Activated CD8-positive, alpha-beta memory T cell treated with anti-CD3 and anti-CD28 coated beads, Interleukin-2, amount 50 U/mL, for 4 hours (primary cell): ENCODE results near the gene LMTK2.

Experiments used
- DNase-seq: peaks from one replicate; pipeline ENCODE4 v3.0.0-alpha.2; 2020

Gene LMTK2

DNA sequence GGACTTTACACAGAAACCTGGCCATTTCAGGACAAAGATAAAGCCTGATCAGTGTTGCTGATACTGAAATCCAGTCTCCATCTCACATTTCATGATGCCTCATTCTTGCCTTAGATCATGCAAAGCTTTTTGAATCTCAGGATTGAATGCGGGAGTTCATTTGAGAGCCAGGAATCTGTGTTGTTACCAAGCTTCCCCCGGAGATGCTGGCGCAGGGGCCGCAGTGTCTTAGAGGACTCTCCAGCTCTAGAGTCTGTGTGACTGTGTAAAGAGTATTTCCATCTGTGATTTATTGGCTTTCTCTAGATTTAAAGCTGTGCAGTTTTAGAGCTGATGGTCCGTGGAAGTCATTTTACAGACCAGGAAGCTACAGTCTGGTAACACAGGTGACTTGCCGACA, 32.0 kb downstream of the LMTK2 start:
- no peak for DNase-seq

DNA sequence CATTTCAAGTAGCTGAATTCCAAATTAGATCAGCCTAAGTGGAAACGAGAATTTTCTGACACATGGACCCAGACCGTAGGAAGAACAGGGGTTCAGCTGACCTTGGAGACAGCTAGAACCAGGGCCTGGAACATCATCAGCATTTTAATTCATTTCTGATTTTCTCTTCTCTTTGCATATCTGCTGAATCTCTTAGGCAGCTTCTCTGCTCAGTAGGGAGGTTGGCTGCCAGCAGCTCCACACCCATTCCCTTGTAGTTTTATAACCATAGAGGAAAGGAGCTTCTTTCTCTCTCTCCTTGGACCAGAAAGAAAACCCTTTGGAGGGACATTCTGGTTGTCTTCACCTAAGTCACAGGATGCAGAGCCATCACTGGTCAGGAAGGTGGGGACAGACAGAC, 36.0 kb downstream of the LMTK2 start:
- DNase-seq = no peak

DNA sequence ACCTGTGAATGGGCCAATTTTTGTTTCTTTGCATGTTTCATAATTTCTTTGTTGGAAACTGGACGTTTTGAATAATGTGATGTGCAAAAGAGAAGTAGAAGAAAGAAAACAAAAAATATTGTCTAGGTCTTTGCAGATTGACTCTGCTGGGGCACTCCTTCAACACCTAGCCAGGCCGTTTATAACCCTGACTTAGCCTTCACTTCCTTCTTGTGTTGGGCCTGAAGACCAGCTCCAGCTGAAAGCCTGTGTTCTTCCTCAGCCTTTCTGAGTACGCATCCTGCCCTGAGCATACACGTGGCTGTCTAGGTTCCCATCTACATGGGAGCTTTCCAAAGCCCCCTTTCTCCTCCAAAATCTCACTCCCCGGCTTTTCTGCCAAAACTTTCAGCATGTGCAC, 41.9 kb downstream of the LMTK2 start:
- DNase-seq = no peak

DNA sequence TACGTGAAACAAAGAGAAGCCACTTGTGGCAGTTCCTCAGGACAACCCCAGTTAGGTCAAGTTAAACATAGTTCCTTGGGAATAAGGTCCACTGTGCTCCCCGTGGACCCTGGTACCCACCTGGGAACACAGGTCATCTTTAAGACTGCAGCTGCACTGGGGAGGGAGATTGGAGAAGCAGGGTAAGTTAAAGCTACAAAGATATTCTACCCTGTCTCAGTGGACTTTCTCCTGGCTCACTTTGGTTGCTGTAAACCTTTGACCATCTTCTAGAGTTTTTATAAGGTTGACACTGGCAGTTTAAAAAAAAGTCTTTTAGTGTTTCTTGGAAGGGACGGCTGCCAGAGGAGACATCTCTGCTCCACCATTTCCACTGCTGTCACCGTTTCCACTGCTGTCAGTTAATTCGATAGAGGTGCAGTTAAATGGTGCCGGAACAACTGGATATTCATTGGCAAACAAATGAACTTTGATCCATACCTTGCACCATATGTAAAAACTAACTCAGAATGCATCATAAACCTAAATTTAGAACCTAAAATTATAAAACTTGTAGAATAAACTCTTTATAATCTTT, 42.5 kb downstream of the LMTK2 start:
- DNase-seq = no peak

DNA sequence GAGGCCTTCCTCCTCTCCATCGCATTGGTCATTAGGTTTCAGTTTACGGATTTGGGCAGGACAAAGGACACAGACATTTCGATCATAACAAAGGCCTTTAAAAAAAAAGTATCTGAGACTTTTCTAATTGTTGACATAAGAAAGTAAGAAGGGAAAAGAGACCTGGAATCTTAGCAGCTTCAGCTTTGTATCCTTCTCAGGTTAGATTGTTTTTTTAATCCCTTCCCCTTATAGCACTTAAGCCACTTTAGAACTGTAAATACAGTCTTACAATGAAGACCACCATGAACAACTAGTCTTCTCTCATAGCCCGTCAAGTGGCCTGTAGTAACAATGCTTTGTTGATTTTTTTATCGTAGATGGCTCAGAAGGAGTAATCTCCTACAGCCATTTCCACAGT, 45.2 kb downstream of the LMTK2 start:
- no peak for DNase-seq

GRCh38 chr7:98156700-98157099, 50.0 kb downstream of the LMTK2 start:
- DNase-seq = no peak

DNA sequence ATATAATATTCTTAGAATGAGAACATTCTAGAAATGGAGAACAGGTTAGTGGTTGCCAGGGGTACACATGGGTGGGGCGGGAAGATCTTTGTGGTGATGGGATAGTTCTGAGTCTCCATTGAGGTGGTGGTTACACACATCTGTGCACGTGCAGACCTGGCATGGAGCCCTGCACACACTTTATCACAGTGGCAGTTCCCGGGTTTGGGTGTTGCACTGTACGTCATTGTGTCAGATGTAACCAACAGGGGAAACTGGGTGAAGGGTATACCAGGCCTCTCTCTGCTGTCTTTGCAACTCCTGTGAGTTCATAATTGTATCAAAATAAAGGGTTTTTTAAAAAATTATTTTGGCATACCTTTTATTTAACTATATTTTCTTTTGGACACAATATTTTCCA, 51.1 kb downstream of the LMTK2 start:
- DNase-seq = no peak

- DNase-seq = no peak
Measured at GRCh38 chr7:98162758-98163157, 56.1 kb downstream of the LMTK2 start.

DNA sequence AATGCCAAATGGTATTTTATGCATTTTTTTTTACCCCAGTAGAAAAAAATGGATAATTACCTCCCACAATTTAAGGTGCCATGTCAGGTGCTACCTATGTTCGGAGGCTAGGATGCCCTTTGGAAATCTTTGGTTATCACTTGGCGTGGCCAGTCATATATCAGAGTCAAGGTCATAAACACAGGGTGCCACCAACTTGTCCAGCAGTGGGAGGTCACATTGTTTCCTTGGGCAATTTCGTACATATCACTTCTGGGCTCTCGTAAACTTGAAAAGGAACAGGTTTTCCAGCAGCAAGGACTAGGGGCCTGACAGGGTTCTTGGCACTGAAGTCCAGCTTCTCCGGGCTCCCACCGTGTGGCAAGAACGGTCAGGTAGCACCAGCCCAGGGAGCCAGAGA, 56.6 kb downstream of the LMTK2 start:
- no peak for DNase-seq

DNA sequence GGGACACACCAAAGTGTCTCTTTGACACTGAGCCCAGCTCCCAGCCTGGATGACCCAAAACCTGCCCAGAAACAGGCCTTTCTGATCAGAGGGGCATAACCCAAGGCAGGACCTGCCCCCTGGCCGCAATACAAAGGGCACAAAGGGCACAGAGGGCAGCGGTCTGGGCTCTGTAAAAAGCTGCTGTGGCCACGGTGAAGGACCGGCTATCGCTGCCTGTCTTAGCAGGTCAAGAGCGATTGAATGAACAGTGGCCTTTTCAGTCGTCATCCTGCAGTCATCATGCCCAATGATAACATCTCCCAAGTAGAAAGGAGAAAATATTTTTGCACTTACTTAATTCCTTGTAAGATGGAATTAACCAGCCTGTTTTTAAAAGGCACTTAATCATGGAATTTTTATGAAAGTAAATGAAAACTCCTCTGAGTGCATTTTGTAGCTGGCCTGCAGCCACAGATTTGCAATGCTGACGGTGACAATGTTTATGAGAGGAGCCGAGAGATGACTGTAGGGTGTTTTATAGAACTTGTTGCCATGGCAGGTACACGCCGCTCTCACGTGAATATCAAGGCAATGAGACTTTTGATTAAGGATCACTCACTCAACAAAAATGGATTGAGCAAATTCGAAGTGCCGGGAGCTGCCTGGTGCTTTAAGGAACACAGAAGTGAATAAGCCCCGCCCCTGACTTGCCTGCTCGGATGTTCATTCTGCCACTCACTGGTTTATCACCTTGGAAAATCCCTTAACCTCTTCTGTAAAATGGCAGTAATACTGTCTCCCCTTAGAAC, 57.2 kb downstream of the LMTK2 start:
- no peak for DNase-seq

DNA sequence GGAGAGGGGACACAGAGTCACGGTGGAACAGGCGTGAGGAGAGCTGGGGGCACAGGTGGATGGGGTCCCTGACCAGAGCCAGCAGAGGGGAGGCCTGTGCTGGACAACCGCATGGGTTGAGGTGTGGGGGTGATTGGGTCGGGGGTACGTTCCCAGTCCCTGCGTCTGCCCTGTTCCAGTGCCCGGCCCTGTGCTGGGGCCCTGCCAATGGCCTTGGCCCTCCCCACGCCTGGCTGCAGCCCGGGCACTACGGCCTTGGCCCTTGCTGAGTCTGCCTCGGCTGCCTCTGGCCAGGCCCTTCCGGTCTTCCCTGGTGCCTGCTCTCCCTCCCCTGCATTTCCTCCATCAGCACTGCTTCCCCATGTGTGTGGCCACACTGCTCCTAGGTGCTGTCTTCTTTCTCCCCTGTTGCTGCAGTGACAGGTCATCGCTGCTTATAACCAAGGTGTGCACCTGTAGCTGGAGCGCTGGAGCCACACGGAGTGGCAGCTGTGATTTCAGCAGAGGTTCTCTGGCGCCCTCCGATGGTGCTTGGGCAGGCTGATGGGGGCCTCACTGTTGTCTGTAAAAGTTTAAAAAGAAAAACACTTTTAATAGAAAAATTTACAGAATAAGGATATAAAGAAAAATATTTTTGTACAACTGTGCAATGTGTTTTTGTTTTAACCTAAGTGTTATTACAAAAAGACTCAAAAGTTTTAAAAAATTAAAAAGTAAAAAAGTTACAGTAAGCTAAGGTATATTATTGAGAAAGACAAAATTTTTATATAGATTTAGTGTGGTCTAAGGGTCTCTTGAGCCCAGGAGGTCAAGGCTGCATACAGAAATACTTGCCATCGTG, 59.4 kb downstream of the LMTK2 start:
- peak; percentile 64 for DNase-seq

- DNase-seq = no peak
Measured at GRCh38 chr7:98166668-98166970, 60.0 kb downstream of the LMTK2 start.

GRCh38 chr7:98167653-98168052, 61.0 kb downstream of the LMTK2 start:
- DNase-seq = no peak

GRCh38 chr7:98168181-98168903, 61.7 kb downstream of the LMTK2 start:
- peak; percentile 58 for DNase-seq

GRCh38 chr7:98168904-98169621, 62.4 kb downstream of the LMTK2 start:
- DNase-seq = no peak

DNA sequence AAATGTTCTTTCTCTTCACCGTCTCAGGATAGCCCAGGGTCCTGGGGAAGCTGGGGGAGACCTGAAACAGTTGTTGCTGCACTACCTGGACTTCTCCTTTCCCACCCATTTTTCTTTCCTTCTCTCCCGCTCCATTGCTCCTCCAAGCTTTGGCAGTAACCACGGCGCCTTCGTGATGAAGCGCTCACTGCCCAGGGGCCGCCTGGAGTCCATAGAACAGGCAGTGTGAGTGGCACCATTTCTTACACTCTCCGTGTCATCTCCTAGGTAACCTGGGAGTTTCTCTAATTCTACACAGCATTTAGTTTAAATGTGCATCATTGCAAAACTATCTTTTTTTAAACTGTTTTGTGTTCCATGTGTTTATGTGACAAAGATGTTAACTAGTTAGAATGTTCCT, 64.3 kb downstream of the LMTK2 start:
- DNase-seq = no peak

GRCh38 chr7:98171449-98171848, 64.8 kb downstream of the LMTK2 start:
- DNase-seq = no peak

DNA sequence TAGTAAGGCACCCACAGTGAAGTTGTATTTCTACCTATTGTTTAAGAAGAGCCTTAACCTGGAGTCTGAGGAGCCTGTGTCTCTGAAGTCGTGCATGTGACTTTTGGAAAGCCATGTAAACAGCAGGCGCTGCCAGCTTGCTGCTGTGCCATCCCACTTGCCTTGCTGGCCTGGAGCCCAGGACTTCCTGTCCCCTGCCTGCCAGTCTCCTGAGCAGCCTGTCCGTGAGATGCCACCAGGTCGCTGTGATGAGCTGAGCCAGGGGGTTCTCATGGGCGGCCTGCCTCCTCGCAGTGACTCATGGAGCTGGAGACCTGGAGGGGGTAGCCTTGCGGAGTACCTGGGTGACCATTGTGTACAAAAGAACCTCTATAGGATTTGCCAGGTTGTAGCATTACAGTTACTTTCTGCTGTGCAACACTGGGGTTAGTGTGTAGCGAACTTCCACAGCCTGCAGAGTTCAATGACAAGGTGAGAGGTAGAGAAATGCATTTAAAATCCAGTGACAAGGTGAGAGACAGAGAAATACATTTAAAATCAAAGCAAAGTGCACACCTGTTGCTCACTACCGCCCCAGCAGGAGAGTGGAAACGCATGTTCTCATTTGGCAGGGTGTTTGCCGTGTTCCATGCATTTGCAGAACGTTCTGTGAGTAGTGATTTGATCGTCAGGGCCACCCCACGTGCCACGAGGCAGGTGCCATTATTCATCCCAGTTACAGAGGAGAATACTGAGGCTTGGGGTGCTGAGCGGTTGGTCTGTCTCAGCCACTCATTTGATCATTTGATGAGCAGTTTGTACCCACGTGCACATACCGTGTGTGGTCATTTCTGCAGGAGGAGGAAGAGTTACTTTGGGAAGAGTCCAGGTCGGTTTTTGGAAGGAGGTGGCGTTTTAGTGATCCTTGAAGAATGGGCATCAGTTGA, 67.9 kb downstream of the LMTK2 start:
- DNase-seq = no peak

DNA sequence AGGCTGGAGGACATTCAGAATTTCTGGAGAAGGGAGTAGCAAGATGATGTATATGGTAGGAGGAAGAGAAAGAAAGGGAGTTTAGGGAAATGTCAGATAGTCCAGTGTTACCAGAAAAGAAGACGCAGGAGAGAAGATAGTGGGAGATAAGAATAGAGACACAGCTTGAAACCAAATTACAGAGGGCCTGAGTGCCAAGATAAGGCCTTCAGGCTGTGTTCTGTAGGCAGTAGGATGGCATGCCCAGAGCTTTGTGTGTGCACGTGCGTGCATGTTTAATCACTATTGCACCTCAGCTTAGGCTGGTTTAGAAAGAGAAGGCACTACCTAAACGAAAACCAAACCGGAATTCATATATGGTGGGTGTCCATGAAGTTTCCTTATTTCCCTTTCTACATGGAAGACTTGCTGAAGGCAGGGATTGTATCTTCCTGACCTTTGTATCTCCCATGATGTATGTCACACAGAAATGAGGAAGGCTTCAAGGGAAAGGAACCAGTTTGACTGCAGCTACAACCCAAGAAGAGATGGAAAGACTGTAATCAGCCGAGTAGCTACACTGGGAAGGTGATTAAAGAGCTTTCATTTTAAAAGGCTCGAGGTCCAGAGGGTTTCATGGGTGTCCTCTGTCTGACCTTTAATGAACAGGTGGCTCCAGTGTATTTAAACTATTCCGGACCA, 68.7 kb downstream of the LMTK2 start:
- DNase-seq = no peak

DNA sequence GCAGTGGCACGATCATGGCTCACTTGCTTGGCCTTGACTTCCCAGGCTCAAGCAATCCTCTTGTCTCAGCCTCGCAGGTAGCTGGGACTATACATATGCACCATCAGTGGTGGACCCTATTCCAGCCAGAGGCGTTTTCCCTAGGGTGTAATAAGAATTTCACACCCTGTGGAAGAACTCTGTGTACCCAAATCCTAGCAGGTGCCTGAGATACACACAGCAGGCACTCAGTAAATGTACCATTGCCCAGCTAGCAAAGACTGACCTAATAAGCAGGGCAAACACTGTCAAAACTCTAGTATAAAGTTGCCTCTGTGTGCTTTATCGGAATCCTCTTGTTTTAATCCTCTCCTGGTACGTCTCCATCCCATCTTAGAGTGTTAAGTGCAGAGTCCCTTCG, 70.9 kb downstream of the LMTK2 start:
- no peak for DNase-seq

DNA sequence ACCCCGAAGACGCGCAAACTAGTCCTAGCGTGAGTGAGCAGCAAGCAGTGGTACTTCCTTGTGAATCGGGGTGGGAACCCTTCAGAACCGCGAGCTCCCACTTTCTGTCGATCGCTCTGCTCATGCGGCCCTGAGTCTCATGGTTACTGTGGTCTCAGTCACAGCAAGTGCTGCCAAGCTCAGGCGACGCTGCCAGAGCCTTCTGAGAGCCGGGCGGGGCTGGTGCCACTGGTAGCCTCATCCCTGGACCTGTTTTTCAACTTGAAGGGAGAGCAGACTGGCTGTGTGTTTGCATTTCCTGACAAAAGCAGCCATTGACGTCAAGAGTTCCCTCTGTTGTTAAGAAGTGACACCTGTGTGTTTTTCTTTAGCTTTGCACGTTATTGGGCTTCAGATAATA, 71.7 kb downstream of the LMTK2 start:
- DNase-seq = no peak
